ENCODE measurements around the gene TLCD2.
"Not testable (repeated sequence)": the region's sequence is repeated elsewhere in the genome, so short reads cannot be mapped to it uniquely, and the experiment has no call there.

The TLCD2 gene

GRCh38 chr17:1683459-1683858 is 26.7 kb downstream of the TLCD2 start:
- DNase-seq: no peak

DNA sequence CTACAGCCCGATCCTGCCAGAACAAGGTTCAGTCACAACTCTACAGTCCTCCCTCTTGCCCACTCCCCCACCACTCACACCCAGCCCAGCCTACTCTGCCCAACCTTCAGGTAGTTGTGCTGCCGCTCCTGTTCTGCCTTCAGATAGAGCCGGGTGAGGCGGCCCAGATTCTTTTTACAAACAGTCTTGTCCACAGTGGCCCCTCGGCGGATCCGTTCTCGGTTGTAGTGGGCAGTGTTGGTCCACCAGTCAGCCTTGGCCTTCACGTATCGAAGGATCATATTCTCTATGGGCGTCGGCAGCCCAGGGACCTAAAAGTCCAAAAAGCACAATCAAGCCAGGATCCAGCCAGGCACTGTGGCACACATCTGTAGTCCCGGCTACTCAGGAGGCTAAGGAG is 33.8 kb downstream of the TLCD2 start:
- DNase-seq: no peak

- DNase-seq: peak; percentile 14
Measured at GRCh38 chr17:1673041-1673785, 37.0 kb downstream of the TLCD2 start.

- not testable (repeated sequence) for DNase-seq
Measured at GRCh38 chr17:1663934-1664333, 46.2 kb downstream of the TLCD2 start.

- DNase-seq: no peak
Measured at GRCh38 chr17:1661045-1661444, 49.1 kb downstream of the TLCD2 start.

- no peak for DNase-seq
Measured at GRCh38 chr17:1658100-1658499, 52.1 kb downstream of the TLCD2 start.

DNA sequence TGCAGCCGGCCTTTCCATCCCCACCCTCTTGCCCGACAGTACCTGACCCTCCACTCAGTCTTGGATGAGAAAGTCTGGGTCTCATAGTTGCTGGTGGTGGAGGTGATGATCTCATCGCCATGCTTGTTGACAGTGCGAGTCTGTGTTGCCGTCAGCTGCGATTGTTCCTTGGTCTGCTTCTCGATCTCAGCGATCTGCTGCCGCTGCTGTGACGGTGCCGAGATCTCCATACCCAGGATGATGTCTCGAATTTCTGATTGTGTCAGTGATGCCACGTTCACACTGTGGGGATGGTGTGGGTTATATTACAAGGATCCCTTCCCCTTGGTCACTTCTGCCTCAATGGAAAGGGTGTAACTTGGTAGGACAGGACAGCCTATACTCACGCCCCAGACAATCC is 56.4 kb downstream of the TLCD2 start:
- DNase-seq: no peak

- not testable (repeated sequence) for DNase-seq
Measured at GRCh38 chr17:1652794-1653193, 57.4 kb downstream of the TLCD2 start.
